Uterus (tissue), 2 donors: ENCODE data around the gene KCNJ18.
"Not testable (repeated sequence)": the region's sequence is repeated elsewhere in the genome, so short reads cannot be mapped to it uniquely, and the experiment has no call there.

Source experiments
- CTCF ChIP-seq, 4 experiments: fragments of 200-600 bp in 2 of 4; fragments of 450-650 bp in 2 of 4; sonication (generic) in 2 of 4; IDR thresholded peaks; one replicate each; pipeline ENCODE4 v1.5.1; 2016 to 2019; ENCODE audit warnings: antibody characterized with exemption in 4 of 4, mild to moderate bottlenecking in 2 of 4, moderate library complexity in 1 of 4
- POLR2A ChIP-seq, 2 donors: fragments of 450-650 bp; IDR thresholded peaks; one replicate each; pipeline ENCODE4 v1.6.1; 2016; ENCODE audit warnings: antibody characterized with exemption in 2 of 2, mild to moderate bottlenecking in 1 of 2, moderate library complexity in 1 of 2

- not testable (repeated sequence) for TF ChIP-seq CTCF, POLR2A (IDR thresholded peaks at IDR 0.05)
Observed at GRCh38 chr17:21670361-21671155, 21.8 kb upstream of the KCNJ18 start.
